Measurements from ENCODE around the gene CMTM6. TPM values are rescaled to one million over a fixed set of nuclear protein-coding genes. Genes with fewer than 3 reads are reported as not detected.

CMTM6 gene
- total and polyA plus RNA-seq, 2 of the 8 experiments (the other 6 are each of a cell fraction or from before 2014, with no cell fraction given): 24.0 to 51.5 TPM

GRCh38 chr3:32453346-32453745, 49.3 kb downstream of the CMTM6 start:
- ChIA-PET CTCF (ENCODE audit: partially characterized antibody) (interaction anchor here (3.4 to 3.8 kb wide), 2 partner anchors 14 to 77 kb away, joined by 15 to 23 read pairs; no protein-coding TSS in a partner anchor), POLR2A (ENCODE audit: partially characterized antibody) (no interaction called here)
- no peak for TF ChIP-seq SAP30 (IDR thresholded peaks at IDR 0.05; ENCODE audit: insufficient read depth, insufficient replicate concordance, low read length)
- TF ChIP-seq EGR1 (IDR thresholded peaks at IDR 0.05; ENCODE audit: borderline replicate concordance, low read depth, low read length): no peak
- TF ChIP-seq CHD2 (IDR thresholded peaks at IDR 0.05; ENCODE audit: low read length): no peak
- no peak for TF ChIP-seq YY1 (IDR thresholded peaks at IDR 0.05; ENCODE audit: low read depth, low read length)
- TF ChIP-seq SP2 (IDR thresholded peaks at IDR 0.05; ENCODE audit: low read length): no peak
- TF ChIP-seq SIN3A (conservative IDR thresholded peaks at IDR 0.05 in 1 of 2, IDR thresholded peaks at IDR 0.05 in 1 of 2; ENCODE audit: low read depth in 1 of 2, low read length in 2 of 2): no peak
- TF ChIP-seq MAFK (IDR thresholded peaks at IDR 0.05; ENCODE audit: low read depth, low read length): no peak
- no peak overlapping the region for H3K4me2 ChIP-seq (ENCODE audit: insufficient read depth in 1 of 2, low read depth in 2 of 2, low read length in 2 of 2)
- no peak overlapping the region for H3K23ac ChIP-seq (ENCODE audit: insufficient read length)
- no peak overlapping the region for H3K4ac ChIP-seq (replicated peaks; ENCODE audit: insufficient read length, low read depth, low read length)
- no peak overlapping the region for H2BK120ac ChIP-seq (replicated peaks; ENCODE audit: low read depth, low read length)
- no peak overlapping the region for H3K18ac ChIP-seq (ENCODE audit: extremely low read depth, low read length)
- H3K9me3 ChIP-seq (ENCODE audit: insufficient read depth in 2 of 2, low read depth in 1 of 2, low read length in 1 of 2): no peaks in the 10 kb centered on the region
- 87% methylated on average over 5 of the region's 5 CpGs; no CpG with 5 or more reads in 1 of the 2 experiments for WGBS, 2 experiments (ENCODE audit: extremely low coverage in 1 of 2, insufficient coverage in 1 of 2, insufficient read length in 1 of 2, insufficient replicate concordance in 2 of 2, low coverage in 1 of 2, low lambda C conversion rate in 2 of 2, missing lambda C conversion rate in 1 of 2)
- no peak overlapping the region for H2AFZ ChIP-seq (ENCODE audit: low read length)
- H4K91ac ChIP-seq (replicated peaks; ENCODE audit: insufficient read length, low read length): no peak overlapping the region
- no peak overlapping the region for H2BK15ac ChIP-seq (ENCODE audit: low read length)
- DNase-seq (ENCODE audit: low read depth in 1 of 2, low spot score in 2 of 2) (no peak), FAIRE-seq (no peak)
- no peak overlapping the region for H3K4me3 ChIP-seq (ENCODE audit: extremely low read depth in 1 of 4, insufficient read depth in 2 of 4, low read depth in 3 of 4, low read length in 4 of 4)
- no peaks in the 10 kb centered on the region for H4K20me1 ChIP-seq (replicated peaks in 1 of 2; ENCODE audit: control insufficient read depth in 1 of 2, insufficient read depth in 2 of 2, low read length in 2 of 2)
- H2BK5ac ChIP-seq (ENCODE audit: low read depth, low read length): no peak overlapping the region
- H2BK12ac ChIP-seq (ENCODE audit: low read depth, low read length): no peak overlapping the region
- peak overlapping the region in 1 of 4 experiments; percentile 26; a peak in 1 of 7 replicates for H3K9ac ChIP-seq (replicated peaks in 1 of 4; ENCODE audit: extremely low read depth in 1 of 4, low read depth in 3 of 4, low read length in 3 of 4)
- H2BK20ac ChIP-seq (ENCODE audit: low read length): no peak overlapping the region
- no peak overlapping the region for H4K5ac ChIP-seq (ENCODE audit: insufficient read length, low read depth, low read length)
- no peak overlapping the region for H3K27ac ChIP-seq (ENCODE audit: low read depth, low read length)
- no peak overlapping the region for H3K14ac ChIP-seq (ENCODE audit: insufficient read length)
- H2AK5ac ChIP-seq (ENCODE audit: low read depth, low read length): no peak overlapping the region
- peaks cover 0 to 6% (median 0%) of the 10 kb centered on the region in 4 experiments; a peak in 2 of 8 replicates for H3K36me3 ChIP-seq (ENCODE audit: control insufficient read depth in 2 of 4, insufficient read depth in 4 of 4, low read length in 3 of 4)
- H4K8ac ChIP-seq (ENCODE audit: extremely low read depth, insufficient read depth, low read length): no peak overlapping the region
- H3K79me1 ChIP-seq (ENCODE audit: low read depth, low read length): no peaks in the 10 kb centered on the region
- peaks cover 0 to 13% (median 8%) of the 10 kb centered on the region in 4 experiments; a peak in 4 of 7 replicates for H3K4me1 ChIP-seq (replicated peaks in 1 of 4; ENCODE audit: control insufficient read depth in 3 of 4, insufficient read depth in 4 of 4, low read length in 3 of 4)
- no peaks in the 10 kb centered on the region for H3K79me2 ChIP-seq (ENCODE audit: control insufficient read depth in 1 of 2, insufficient read depth in 2 of 2, low read length in 2 of 2)
- H3K27me3 ChIP-seq (replicated peaks in 1 of 4; ENCODE audit: control insufficient read depth in 3 of 4, extremely low read depth in 1 of 4, insufficient read depth in 3 of 4, low read length in 3 of 4): no peaks in the 10 kb centered on the region
- H3K23me2 ChIP-seq (ENCODE audit: low read depth, low read length): no peaks in the 10 kb centered on the region
- H3K56ac ChIP-seq (replicated peaks; ENCODE audit: insufficient read length, low read depth, low read length): no peak overlapping the region

Measured in H1 (cell line).